Panc1 (cell line): ENCODE measurements around the gene NADSYN1.

Experiments
- POLR2AphosphoS5 ChIP-seq: IDR thresholded peaks from 2 replicates; pipeline ENCODE4 v1.6.1; 2012; ENCODE audit warnings: mild to moderate bottlenecking, low read depth, low read length, moderate library complexity
- TF ChIP-seq, protein P1 (sequence below): fragments of 450-650 bp; IDR thresholded peaks from 2 replicates; pipeline ENCODE4 v1.5.1; 2017; ENCODE audit warnings: mild to moderate bottlenecking
- TF ChIP-seq, protein P2 (sequence below), 2 experiments: IDR thresholded peaks; 2 replicates each; pipeline ENCODE4 v1.6.1; 2011 to 2012; ENCODE audit warnings: low read depth in 2 of 2, control low read depth in 1 of 2, low read length in 1 of 2, mild to moderate bottlenecking in 1 of 2, moderate library complexity in 1 of 2; ENCODE audit not compliant: insufficient read depth in 1 of 2

DNA sequence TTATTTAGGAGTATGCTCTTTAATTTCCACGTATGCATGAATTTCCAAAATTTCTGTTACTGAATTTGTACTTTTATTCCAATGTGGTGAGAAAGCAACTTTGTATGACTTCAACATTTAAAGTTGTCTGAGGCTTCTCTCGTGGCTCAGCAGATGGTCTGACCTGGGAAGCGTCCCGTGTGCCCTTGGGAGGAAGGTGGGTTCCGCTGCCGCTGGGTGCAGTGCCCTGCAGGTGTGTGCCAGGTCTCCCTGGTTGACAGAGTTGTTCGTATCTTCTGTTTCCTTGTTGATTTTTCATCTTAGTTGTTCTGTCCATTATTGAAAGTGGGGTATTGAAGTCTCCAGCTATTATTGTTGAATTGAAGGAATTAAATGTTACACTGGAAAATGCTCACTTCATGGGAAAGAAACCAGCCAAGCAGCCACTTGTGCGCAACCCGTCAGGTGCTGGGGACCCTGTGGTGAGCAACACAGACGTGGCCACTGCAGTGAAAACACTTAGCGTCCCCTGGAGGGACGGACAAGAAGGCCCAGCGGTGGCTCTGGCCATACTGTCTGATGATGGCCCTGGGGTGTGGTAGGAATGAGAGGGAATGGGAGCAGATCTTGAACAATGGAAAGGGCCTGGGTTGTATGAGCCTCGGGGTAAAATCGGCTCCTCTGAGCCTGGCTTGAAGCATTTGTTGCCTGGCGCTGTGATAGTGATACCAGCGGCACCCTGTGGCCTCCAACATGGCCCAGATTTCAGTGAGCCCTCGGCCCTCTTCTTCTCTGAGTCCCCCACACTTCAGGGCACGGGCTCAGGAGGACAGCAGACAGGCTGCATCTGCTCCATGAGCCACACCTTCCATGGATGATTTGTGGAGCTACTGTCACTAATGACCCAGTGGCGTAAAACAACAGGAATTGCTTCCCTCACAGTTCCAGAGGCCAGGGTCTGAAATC lies 42.6 kb downstream of the NADSYN1 start:
- no peak for TF ChIP-seq POLR2AphosphoS5
- TF ChIP-seq, protein P1, sequence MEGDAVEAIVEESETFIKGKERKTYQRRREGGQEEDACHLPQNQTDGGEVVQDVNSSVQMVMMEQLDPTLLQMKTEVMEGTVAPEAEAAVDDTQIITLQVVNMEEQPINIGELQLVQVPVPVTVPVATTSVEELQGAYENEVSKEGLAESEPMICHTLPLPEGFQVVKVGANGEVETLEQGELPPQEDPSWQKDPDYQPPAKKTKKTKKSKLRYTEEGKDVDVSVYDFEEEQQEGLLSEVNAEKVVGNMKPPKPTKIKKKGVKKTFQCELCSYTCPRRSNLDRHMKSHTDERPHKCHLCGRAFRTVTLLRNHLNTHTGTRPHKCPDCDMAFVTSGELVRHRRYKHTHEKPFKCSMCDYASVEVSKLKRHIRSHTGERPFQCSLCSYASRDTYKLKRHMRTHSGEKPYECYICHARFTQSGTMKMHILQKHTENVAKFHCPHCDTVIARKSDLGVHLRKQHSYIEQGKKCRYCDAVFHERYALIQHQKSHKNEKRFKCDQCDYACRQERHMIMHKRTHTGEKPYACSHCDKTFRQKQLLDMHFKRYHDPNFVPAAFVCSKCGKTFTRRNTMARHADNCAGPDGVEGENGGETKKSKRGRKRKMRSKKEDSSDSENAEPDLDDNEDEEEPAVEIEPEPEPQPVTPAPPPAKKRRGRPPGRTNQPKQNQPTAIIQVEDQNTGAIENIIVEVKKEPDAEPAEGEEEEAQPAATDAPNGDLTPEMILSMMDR: no peak
- TF ChIP-seq, protein P2, sequence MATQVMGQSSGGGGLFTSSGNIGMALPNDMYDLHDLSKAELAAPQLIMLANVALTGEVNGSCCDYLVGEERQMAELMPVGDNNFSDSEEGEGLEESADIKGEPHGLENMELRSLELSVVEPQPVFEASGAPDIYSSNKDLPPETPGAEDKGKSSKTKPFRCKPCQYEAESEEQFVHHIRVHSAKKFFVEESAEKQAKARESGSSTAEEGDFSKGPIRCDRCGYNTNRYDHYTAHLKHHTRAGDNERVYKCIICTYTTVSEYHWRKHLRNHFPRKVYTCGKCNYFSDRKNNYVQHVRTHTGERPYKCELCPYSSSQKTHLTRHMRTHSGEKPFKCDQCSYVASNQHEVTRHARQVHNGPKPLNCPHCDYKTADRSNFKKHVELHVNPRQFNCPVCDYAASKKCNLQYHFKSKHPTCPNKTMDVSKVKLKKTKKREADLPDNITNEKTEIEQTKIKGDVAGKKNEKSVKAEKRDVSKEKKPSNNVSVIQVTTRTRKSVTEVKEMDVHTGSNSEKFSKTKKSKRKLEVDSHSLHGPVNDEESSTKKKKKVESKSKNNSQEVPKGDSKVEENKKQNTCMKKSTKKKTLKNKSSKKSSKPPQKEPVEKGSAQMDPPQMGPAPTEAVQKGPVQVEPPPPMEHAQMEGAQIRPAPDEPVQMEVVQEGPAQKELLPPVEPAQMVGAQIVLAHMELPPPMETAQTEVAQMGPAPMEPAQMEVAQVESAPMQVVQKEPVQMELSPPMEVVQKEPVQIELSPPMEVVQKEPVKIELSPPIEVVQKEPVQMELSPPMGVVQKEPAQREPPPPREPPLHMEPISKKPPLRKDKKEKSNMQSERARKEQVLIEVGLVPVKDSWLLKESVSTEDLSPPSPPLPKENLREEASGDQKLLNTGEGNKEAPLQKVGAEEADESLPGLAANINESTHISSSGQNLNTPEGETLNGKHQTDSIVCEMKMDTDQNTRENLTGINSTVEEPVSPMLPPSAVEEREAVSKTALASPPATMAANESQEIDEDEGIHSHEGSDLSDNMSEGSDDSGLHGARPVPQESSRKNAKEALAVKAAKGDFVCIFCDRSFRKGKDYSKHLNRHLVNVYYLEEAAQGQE (IDR thresholded peaks at IDR 0.05; ENCODE audit: insufficient read depth in 1 of 2, low read depth in 2 of 2, low read length in 1 of 2): no peak
